ENCODE data around the gene UTS2B.

DNA sequence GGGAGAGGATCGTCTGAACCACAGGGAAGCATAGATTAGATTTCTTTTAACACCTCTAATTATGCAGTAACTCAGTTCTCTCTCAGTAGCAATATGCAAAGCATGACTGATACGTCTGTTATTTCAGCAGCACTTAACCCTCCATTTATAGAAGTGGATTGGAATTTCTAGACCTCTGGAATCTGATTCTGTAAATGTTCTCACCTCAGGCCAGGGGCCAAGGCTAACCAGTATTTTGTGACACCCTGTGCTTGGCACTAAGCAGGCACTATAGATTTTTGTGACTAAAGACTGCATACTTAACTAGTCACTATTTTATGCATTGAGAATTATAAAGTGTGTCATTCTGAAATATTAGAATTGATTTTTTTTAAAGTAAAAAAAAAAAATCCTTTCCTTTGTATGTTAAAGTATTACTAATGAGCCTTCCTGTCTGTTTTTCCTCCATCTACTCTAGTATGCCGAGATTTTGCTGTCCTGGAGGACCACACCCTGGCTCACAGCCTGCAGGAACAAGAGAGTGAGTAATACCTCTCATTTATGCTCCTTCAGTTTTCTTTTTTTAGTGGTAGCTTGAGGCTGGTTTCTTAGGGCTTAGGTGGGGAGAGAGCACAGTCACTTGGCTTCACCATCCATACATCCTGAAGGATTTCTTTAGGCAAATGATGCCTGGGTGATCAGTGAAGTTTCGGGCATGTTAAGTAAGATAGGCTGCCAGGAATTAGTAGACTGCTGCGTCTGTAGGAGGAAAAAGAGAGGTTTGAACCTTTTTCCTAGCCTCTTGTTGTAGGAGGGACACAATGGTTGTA, 26.5 kb upstream of the UTS2B start:
- TF ChIP-seq, protein P1, sequence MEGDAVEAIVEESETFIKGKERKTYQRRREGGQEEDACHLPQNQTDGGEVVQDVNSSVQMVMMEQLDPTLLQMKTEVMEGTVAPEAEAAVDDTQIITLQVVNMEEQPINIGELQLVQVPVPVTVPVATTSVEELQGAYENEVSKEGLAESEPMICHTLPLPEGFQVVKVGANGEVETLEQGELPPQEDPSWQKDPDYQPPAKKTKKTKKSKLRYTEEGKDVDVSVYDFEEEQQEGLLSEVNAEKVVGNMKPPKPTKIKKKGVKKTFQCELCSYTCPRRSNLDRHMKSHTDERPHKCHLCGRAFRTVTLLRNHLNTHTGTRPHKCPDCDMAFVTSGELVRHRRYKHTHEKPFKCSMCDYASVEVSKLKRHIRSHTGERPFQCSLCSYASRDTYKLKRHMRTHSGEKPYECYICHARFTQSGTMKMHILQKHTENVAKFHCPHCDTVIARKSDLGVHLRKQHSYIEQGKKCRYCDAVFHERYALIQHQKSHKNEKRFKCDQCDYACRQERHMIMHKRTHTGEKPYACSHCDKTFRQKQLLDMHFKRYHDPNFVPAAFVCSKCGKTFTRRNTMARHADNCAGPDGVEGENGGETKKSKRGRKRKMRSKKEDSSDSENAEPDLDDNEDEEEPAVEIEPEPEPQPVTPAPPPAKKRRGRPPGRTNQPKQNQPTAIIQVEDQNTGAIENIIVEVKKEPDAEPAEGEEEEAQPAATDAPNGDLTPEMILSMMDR (IDR thresholded peaks at IDR 0.05): no peak
- TF ChIP-seq POLR2A (IDR thresholded peaks at IDR 0.05): no peak

All from transverse colon (tissue), 3 donors.